H1 (cell line): ENCODE data around the gene AHI1. TPM values are rescaled to one million over a fixed set of nuclear protein-coding genes. Genes with fewer than 3 reads are reported as not detected.

ENCODE experiments used
- FOSL1 ChIP-seq: IDR thresholded peaks from 2 replicates; pipeline ENCODE4 v1.6.1; 2011; ENCODE audit warnings: mild to moderate bottlenecking, low read depth, low read length, moderate library complexity; ENCODE audit not compliant: insufficient read depth
- KDM5A ChIP-seq: fragments of 200-600 bp; IDR thresholded peaks from 2 replicates; pipeline ENCODE4 v1.7.1; 2012; ENCODE audit warnings: mild to moderate bottlenecking, low read length, inconsistent platforms, mixed read lengths
- RFX5 ChIP-seq: IDR thresholded peaks from 2 replicates; pipeline ENCODE4 v1.6.1; 2011; ENCODE audit warnings: low read depth, low read length, improper control_type of control experiment, borderline replicate concordance
- polyA plus RNA-seq, 7 experiments: library from polyadenylated mRNA; depleted of rRNA in 3 of 7; stranded (reverse) in 5 of 7; unstranded in 2 of 7; fragments of >200 nt in 5 of 7; fragments of 200-250 nt in 2 of 7; gene quantifications; 1 replicate in 5 of 7; 2 replicates in 1 of 7; 4 replicates in 1 of 7; pipeline versions ENCODE4 v1.2.1 to v1.2.3, GENCODE V29; 2011 to 2013; ENCODE audit warnings: missing spikeins in 2 of 7, mixed read lengths in 2 of 7
- total RNA-seq: library from RNA; stranded (reverse); fragmentation: NEBNext Ultra II Directional; extraction: Animal tissue kit (Norgen Biotek cat#: 25700); gene quantifications from 2 replicates; pipeline ENCODE4 v1.2.1, GENCODE V29; 2021
- TF ChIP-seq, protein P1 (sequence below), 3 experiments: IDR thresholded peaks; 1 replicate in 2 of 3; 2 replicates in 1 of 3; pipeline versions ENCODE4 v1.5.1 to v1.6.1; 2011; ENCODE audit warnings: low read length in 3 of 3, mild to moderate bottlenecking in 3 of 3, inconsistent platforms in 2 of 3, low read depth in 1 of 3, moderate library complexity in 1 of 3; ENCODE audit not compliant: insufficient read depth in 1 of 3; ENCODE audit errors: control extremely low read depth in 1 of 3

Gene AHI1
- total and polyA plus RNA-seq, 2 of the 8 experiments (the other 6 are each of a cell fraction or from before 2014, with no cell fraction given), result 4.2 to 19.6 TPM

DNA sequence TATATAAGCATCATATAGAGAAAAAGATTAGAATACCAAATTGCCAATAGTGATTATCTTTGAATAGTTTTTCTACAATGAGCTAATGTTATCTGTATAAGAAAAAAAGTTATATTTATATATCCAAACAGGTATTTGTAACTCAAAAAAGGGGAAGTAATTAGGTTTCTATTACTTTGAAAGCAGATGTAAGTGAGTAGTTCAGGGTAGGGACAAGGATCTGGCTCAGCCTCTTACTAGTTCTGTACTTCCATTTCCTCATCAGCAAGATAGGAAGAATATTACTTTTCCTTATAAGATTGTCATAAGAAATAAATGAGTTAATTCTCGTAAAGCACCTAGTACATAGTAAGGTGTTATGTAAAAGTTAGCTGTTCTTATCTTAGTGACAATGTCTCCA lies 32.2 kb downstream of the AHI1 start (continued):
- TF ChIP-seq, protein P1, sequence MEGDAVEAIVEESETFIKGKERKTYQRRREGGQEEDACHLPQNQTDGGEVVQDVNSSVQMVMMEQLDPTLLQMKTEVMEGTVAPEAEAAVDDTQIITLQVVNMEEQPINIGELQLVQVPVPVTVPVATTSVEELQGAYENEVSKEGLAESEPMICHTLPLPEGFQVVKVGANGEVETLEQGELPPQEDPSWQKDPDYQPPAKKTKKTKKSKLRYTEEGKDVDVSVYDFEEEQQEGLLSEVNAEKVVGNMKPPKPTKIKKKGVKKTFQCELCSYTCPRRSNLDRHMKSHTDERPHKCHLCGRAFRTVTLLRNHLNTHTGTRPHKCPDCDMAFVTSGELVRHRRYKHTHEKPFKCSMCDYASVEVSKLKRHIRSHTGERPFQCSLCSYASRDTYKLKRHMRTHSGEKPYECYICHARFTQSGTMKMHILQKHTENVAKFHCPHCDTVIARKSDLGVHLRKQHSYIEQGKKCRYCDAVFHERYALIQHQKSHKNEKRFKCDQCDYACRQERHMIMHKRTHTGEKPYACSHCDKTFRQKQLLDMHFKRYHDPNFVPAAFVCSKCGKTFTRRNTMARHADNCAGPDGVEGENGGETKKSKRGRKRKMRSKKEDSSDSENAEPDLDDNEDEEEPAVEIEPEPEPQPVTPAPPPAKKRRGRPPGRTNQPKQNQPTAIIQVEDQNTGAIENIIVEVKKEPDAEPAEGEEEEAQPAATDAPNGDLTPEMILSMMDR (IDR thresholded peaks at IDR 0.05; ENCODE audit: control extremely low read depth in 1 of 3, insufficient read depth in 1 of 3, low read depth in 1 of 3, low read length in 3 of 3), result no peak
- no peak for TF ChIP-seq RFX5
- no peak for TF ChIP-seq FOSL1
- no peak for TF ChIP-seq KDM5A
